T-helper 9 cell (primary cell): Measurements from ENCODE around the gene OTOGL.

ENCODE experiments used
- DNase-seq: peaks from one replicate; pipeline ENCODE4 v3.0.0-alpha.2; 2020

The OTOGL gene

GRCh38 chr12:80377140-80377794 is 277.9 kb downstream of the OTOGL start:
- DNase-seq = no peak

- no peak for DNase-seq
Observed at GRCh38 chr12:80381121-80381520, 281.8 kb downstream of the OTOGL start.

GRCh38 chr12:80382254-80382653 is 282.9 kb downstream of the OTOGL start:
- DNase-seq = no peak

GRCh38 chr12:80400571-80400991 is 301.2 kb downstream of the OTOGL start:
- no peak for DNase-seq

- no peak for DNase-seq
Observed at GRCh38 chr12:80401191-80401590, 301.9 kb downstream of the OTOGL start.

GRCh38 chr12:80404629-80405028 is 305.3 kb downstream of the OTOGL start:
- no peak for DNase-seq

GRCh38 chr12:80406253-80406652 is 306.9 kb downstream of the OTOGL start:
- no peak for DNase-seq

- no peak for DNase-seq
Observed at GRCh38 chr12:80411787-80412186, 312.4 kb downstream of the OTOGL start.

GRCh38 chr12:80412343-80412953 is 313.1 kb downstream of the OTOGL start:
- DNase-seq = no peak

GRCh38 chr12:80413462-80413861 is 314.1 kb downstream of the OTOGL start:
- DNase-seq = no peak

GRCh38 chr12:80415466-80415865 is 316.1 kb downstream of the OTOGL start:
- DNase-seq = no peak

- no peak for DNase-seq
Observed at GRCh38 chr12:80419644-80420043, 320.3 kb downstream of the OTOGL start.

- no peak for DNase-seq
Observed at GRCh38 chr12:80420075-80420474, 320.7 kb downstream of the OTOGL start.

GRCh38 chr12:80422550-80422949 is 323.2 kb downstream of the OTOGL start:
- DNase-seq = no peak
